MM.1S (cell line): ENCODE data around the gene ENPP3.

ENCODE experiments used
- DNase-seq: peaks from one replicate; pipeline ENCODE4 v3.0.0-alpha.2; 2015
- H2AFZ ChIP-seq: fragments of 300-600 bp; sonication (generic); 2 replicates; pipeline ENCODE4 v1.6.0; 2016; ENCODE audit warnings: antibody characterized with exemption, low read length
- H3F3A ChIP-seq: fragments of 300-600 bp; sonication (generic); 2 replicates; pipeline ENCODE4 v1.6.1; 2016; ENCODE audit warnings: mild to moderate bottlenecking, antibody characterized with exemption, low read length, moderate library complexity, mixed read lengths; ENCODE audit not compliant: insufficient read depth
- H3K27ac ChIP-seq: fragments of 300-600 bp; sonication (generic); 2 replicates; pipeline ENCODE4 v1.5.1; 2016; ENCODE audit warnings: mild to moderate bottlenecking, low read length
- H3K27me3 ChIP-seq: fragments of 300-600 bp; sonication (generic); replicated peaks from 2 replicates; pipeline ENCODE4 v1.6.0; 2016; ENCODE audit warnings: low read length; ENCODE audit not compliant: insufficient read depth
- H3K36me3 ChIP-seq: fragments of 300-600 bp; sonication (generic); replicated peaks from 2 replicates; pipeline ENCODE4 v1.6.1; 2016; ENCODE audit warnings: mild to moderate bottlenecking, low read length, mixed read lengths; ENCODE audit not compliant: insufficient read depth
- H3K4me1 ChIP-seq: fragments of 300-600 bp; sonication (generic); 2 replicates; pipeline ENCODE4 v1.6.1; 2016; ENCODE audit warnings: low read length, mixed read lengths
- H3K4me2 ChIP-seq: fragments of 300-600 bp; sonication (generic); 2 replicates; pipeline ENCODE4 v1.6.0; 2016; ENCODE audit warnings: low read depth, low read length
- H3K4me3 ChIP-seq: fragments of 300-600 bp; sonication (generic); 2 replicates; pipeline ENCODE4 v1.5.1; 2016; ENCODE audit warnings: low read length, mixed read lengths
- H3K79me2 ChIP-seq: fragments of 300-600 bp; sonication (generic); 2 replicates; pipeline ENCODE4 v1.6.1; 2016; ENCODE audit warnings: mixed run types, low read length, mixed read lengths
- H3K9ac ChIP-seq: fragments of 300-600 bp; sonication (generic); 2 replicates; pipeline ENCODE4 v1.6.1; 2016; ENCODE audit warnings: low read length, mixed read lengths
- H3K9me2 ChIP-seq: fragments of 300-600 bp; sonication (generic); replicated peaks from 2 replicates; pipeline ENCODE4 v1.6.1; 2016; ENCODE audit warnings: mild to moderate bottlenecking, low read length, mixed read lengths; ENCODE audit not compliant: insufficient read depth
- H3K9me3 ChIP-seq: fragments of 300-600 bp; sonication (generic); replicated peaks from 2 replicates; pipeline ENCODE4 v1.6.1; 2016; ENCODE audit warnings: mild to moderate bottlenecking, low read length, mixed read lengths; ENCODE audit not compliant: insufficient read depth
- H4K20me1 ChIP-seq: fragments of 300-600 bp; sonication (generic); 2 replicates; pipeline ENCODE4 v1.6.1; 2016; ENCODE audit warnings: mild to moderate bottlenecking, low read length, moderate library complexity, mixed read lengths; ENCODE audit not compliant: insufficient read depth
- CTCF ChIP-seq: fragments of 300-600 bp; sonication (generic); IDR thresholded peaks from 2 replicates; pipeline ENCODE4 v1.5.1; 2016; ENCODE audit warnings: antibody characterized with exemption, low read length, mixed read lengths
- EZH2 ChIP-seq: fragments of 300-600 bp; sonication (generic); optimal IDR thresholded peaks from 2 replicates; pipeline ENCODE3; 2017; ENCODE audit warnings: low read depth, mild to moderate bottlenecking, antibody characterized with exemption, low read length, mixed read lengths
- EZH2phosphoT487 ChIP-seq: fragments of 300-600 bp; sonication (generic); IDR thresholded peaks from 2 replicates; pipeline ENCODE4 v1.6.1; 2018; ENCODE audit warnings: antibody characterized with exemption, low read length

ENPP3 gene

DNA sequence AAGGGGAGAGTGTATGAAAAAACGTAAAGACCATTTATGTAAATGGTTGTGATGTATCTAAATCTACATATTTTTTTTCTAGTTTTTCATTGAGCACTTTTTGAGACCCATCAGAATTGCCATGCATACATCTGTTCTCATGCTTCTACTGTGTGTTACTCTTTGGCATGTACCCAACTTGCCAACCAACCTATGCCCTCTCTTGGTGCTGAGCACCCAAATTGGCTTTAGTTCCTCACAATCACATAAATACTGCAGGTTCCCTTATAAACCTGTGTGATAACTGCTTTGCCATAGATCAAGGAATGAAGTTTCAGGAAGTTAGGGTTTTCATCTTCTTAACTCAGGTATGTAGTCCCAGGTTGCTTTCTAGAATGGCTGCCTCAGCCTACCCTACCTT, 7.8 kb downstream of the ENPP3 start:
- Histone ChIP-seq H2AFZ (no peak overlapping the region), H3K4me3 (no peak overlapping the region), H3K36me3 (no peaks in the 10 kb centered on the region), H3K9me2 (no peaks in the 10 kb centered on the region), H3K4me1 (no peaks in the 10 kb centered on the region), H3K9ac (no peak overlapping the region), H3K27me3 (no peaks in the 10 kb centered on the region), H3F3A (no peaks in the 10 kb centered on the region), H3K9me3 (no peaks in the 10 kb centered on the region), H3K79me2 (no peaks in the 10 kb centered on the region), H3K27ac (no peak overlapping the region), H4K20me1 (no peaks in the 10 kb centered on the region), H3K4me2 (no peak overlapping the region)
- DNase-seq: no peak
- TF ChIP-seq EZH2: no peak
- no peak for TF ChIP-seq CTCF
- TF ChIP-seq EZH2phosphoT487: no peak

- TF ChIP-seq EZH2phosphoT487 (no peak), EZH2 (no peak), CTCF (no peak)
- DNase-seq: no peak
- no peak overlapping the region for H3K27ac ChIP-seq
- H3K9ac ChIP-seq: no peak overlapping the region
- no peaks in the 10 kb centered on the region for H4K20me1 ChIP-seq
- H3K4me1 ChIP-seq: no peaks in the 10 kb centered on the region
- no peak overlapping the region for H3K4me3 ChIP-seq
- H3K36me3 ChIP-seq: no peaks in the 10 kb centered on the region
- H3K9me3 ChIP-seq: no peaks in the 10 kb centered on the region
- H3F3A ChIP-seq: no peaks in the 10 kb centered on the region
- H3K9me2 ChIP-seq: no peaks in the 10 kb centered on the region
- H3K27me3 ChIP-seq: no peaks in the 10 kb centered on the region
- H3K79me2 ChIP-seq: no peaks in the 10 kb centered on the region
- no peak overlapping the region for H3K4me2 ChIP-seq
- no peak overlapping the region for H2AFZ ChIP-seq
Measured at GRCh38 chr6:131645846-131646245, 8.7 kb downstream of the ENPP3 start.

DNA sequence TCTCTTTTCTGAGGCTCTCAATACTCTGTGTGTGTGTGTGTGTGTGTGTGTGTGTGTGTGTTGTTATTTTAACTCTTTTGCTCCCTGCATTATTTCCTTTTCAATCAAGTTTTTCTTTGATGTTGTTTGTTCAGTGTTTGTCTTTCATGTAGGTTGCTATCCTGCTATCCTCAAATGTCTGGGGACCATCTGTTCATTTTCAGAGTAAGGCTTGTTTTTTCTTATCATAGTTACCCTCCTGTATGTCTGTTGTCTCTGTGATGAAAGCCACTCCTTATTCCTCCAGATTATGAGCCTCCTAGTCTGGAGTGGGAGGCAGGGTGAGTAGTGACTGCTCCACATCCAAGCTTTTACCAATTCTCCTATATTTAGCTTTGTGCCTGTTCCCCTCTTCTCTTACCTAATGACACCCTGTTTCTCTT, 9.2 kb downstream of the ENPP3 start:
- no peaks in the 10 kb centered on the region for H3K36me3 ChIP-seq
- H3K4me1 ChIP-seq: no peaks in the 10 kb centered on the region
- no peak for TF ChIP-seq CTCF
- TF ChIP-seq EZH2: no peak
- no peak for TF ChIP-seq EZH2phosphoT487
- no peak overlapping the region for H3K9ac ChIP-seq
- H3K79me2 ChIP-seq: no peaks in the 10 kb centered on the region
- no peak overlapping the region for H3K4me2 ChIP-seq
- no peaks in the 10 kb centered on the region for H3K9me3 ChIP-seq
- no peak for DNase-seq
- no peaks in the 10 kb centered on the region for H3K9me2 ChIP-seq
- no peak overlapping the region for H3K27ac ChIP-seq
- no peaks in the 10 kb centered on the region for H4K20me1 ChIP-seq
- no peaks in the 10 kb centered on the region for H3F3A ChIP-seq
- no peaks in the 10 kb centered on the region for H3K27me3 ChIP-seq
- H3K4me3 ChIP-seq: no peak overlapping the region
- no peak overlapping the region for H2AFZ ChIP-seq
